ENCODE measurements around the gene PROC.

DNA sequence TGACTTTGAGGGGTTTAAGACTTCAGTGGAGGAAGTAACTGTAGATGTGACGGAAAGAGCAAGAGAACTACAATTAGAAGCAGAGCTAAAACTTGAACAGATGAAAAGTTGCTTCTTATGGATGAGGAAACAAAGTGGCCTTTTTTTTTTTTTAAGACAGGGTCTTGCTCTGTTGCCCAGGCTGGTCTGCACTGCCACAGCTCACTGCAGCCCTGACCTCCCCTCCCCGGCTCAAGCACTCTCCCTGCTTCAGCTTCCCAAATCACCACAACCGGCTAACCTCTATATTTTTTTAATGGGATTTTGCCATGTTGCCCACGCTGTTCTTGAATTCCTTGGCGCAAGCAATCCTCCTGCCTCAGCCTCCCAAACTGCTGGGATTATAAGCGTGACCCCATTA lies 33.7 kb upstream of the PROC start:
- TF ChIP-seq, protein P1, sequence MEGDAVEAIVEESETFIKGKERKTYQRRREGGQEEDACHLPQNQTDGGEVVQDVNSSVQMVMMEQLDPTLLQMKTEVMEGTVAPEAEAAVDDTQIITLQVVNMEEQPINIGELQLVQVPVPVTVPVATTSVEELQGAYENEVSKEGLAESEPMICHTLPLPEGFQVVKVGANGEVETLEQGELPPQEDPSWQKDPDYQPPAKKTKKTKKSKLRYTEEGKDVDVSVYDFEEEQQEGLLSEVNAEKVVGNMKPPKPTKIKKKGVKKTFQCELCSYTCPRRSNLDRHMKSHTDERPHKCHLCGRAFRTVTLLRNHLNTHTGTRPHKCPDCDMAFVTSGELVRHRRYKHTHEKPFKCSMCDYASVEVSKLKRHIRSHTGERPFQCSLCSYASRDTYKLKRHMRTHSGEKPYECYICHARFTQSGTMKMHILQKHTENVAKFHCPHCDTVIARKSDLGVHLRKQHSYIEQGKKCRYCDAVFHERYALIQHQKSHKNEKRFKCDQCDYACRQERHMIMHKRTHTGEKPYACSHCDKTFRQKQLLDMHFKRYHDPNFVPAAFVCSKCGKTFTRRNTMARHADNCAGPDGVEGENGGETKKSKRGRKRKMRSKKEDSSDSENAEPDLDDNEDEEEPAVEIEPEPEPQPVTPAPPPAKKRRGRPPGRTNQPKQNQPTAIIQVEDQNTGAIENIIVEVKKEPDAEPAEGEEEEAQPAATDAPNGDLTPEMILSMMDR (IDR thresholded peaks at IDR 0.05; ENCODE audit: borderline replicate concordance, extremely low read depth, low read length, poor library complexity, severe bottlenecking) = no peak
- TF ChIP-seq EZH2 (IDR thresholded peaks at IDR 0.05; ENCODE audit: borderline replicate concordance, low read depth, low read length, severe bottlenecking) = no peak

Data from DND-41 (cell line).